Transverse colon (tissue), 3 donors: Measurements from ENCODE around the gene MYDGF.

Experiments used
- CTCF ChIP-seq, 5 experiments: fragments of 200-600 bp in 3 of 5; fragments of 450-650 bp in 2 of 5; sonication (generic) in 3 of 5; IDR thresholded peaks; 1 replicate in 2 of 5; 2 replicates in 3 of 5; pipeline ENCODE4 v1.5.1; 2016 to 2017; ENCODE audit warnings: antibody characterized with exemption in 5 of 5, inconsistent platforms in 3 of 5, mild to moderate bottlenecking in 2 of 5, moderate library complexity in 1 of 5
- POLR2A ChIP-seq: fragments of 450-650 bp; IDR thresholded peaks from one replicate; pipeline ENCODE4 v1.6.1; 2016; ENCODE audit warnings: antibody characterized with exemption, mild to moderate bottlenecking, moderate library complexity

- TF ChIP-seq POLR2A = no peak
- TF ChIP-seq CTCF (IDR thresholded peaks at IDR 0.05) = no peak
Observed at GRCh38 chr19:4618019-4618418, 52.1 kb downstream of the MYDGF start.
